Thoracic aorta (tissue), 2 donors: ENCODE data around the gene CDX1. TPM values are rescaled to one million over a fixed set of nuclear protein-coding genes. Genes with fewer than 3 reads are reported as not detected.

Source experiments
- ATAC-seq: fragments of 150-250 bp; one replicate; pipeline ENCODE4 v1.8.0; 2017; ENCODE audit warnings: low read depth; ENCODE audit not compliant: insufficient number of reproducible peaks, low FRiP score
- DNase-seq: peaks from one replicate; pipeline ENCODE4 v3.0.0-alpha.2; 2020; ENCODE audit warnings: low spot score
- H3K27ac ChIP-seq, 2 donors: fragments of 200-600 bp; sonication (generic); 1 replicate in 1 of 2; 2 replicates in 1 of 2; pipeline ENCODE4 v1.5.1; 2016; ENCODE audit warnings: mild to moderate bottlenecking in 2 of 2, moderate library complexity in 2 of 2
- H3K27me3 ChIP-seq: fragments of 200-600 bp; sonication (generic); replicated peaks from 2 replicates; pipeline ENCODE4 v1.6.0; 2016; ENCODE audit warnings: mild to moderate bottlenecking; ENCODE audit not compliant: insufficient read depth
- H3K36me3 ChIP-seq: fragments of 200-600 bp; sonication (generic); one replicate; pipeline ENCODE4 v1.5.1; 2016
- H3K4me1 ChIP-seq, 2 donors: fragments of 200-600 bp; sonication (generic); 1 replicate in 1 of 2; 2 replicates in 1 of 2; pipeline versions ENCODE4 v1.5.1 to v1.6.0; 2016; ENCODE audit warnings: low read depth in 2 of 2, mild to moderate bottlenecking in 1 of 2; ENCODE audit not compliant: control insufficient read depth in 1 of 2
- H3K4me3 ChIP-seq: fragments of 200-600 bp; sonication (generic); 2 replicates; pipeline ENCODE4 v1.5.1; 2016; ENCODE audit warnings: mild to moderate bottlenecking
- H3K9me3 ChIP-seq: fragments of 200-600 bp; sonication (generic); 2 replicates; pipeline ENCODE4 v1.5.1; 2016
- CTCF ChIP-seq: fragments of 200-600 bp; sonication (generic); IDR thresholded peaks from one replicate; pipeline ENCODE4 v1.5.1; 2019; ENCODE audit warnings: antibody characterized with exemption
- total RNA-seq, 2 donors: library from RNA; depleted of rRNA; stranded (reverse); fragments of >200 nt; gene quantifications; one replicate each; pipeline versions ENCODE4 v1.1.0 to v1.2.3, GENCODE V29; 2016

Gene CDX1
- total RNA-seq, 2 donors from 2014 or later = not detected

- Histone ChIP-seq H3K27me3 (no peaks in the 10 kb centered on the region), H3K4me1 (no peaks in the 10 kb centered on the region), H3K4me3 (no peak overlapping the region), H3K36me3 (no peaks in the 10 kb centered on the region), H3K9me3 (no peaks in the 10 kb centered on the region), H3K27ac (no peak overlapping the region)
- DNase-seq (no peak), ATAC-seq (no peak)
- TF ChIP-seq CTCF = no peak
These were observed 40.2 kb downstream of the CDX1 start for GRCh38 chr5:150206779-150207115.

- no peaks in the 10 kb centered on the region for H3K27me3 ChIP-seq
- peak overlapping the region; percentile 6 for H3K4me3 ChIP-seq
- DNase-seq (no peak), ATAC-seq (no peak)
- no peak for TF ChIP-seq CTCF
- no peaks in the 10 kb centered on the region for H3K36me3 ChIP-seq
- no peak overlapping the region for H3K27ac ChIP-seq
- H3K9me3 ChIP-seq = no peaks in the 10 kb centered on the region
- peaks cover 0 to under 1% of the 10 kb centered on the region in 2 donors for H3K4me1 ChIP-seq
These were observed 41.9 kb downstream of the CDX1 start for GRCh38 chr5:150208187-150209098.

GRCh38 chr5:150209099-150209635 lies 42.6 kb downstream of the CDX1 start:
- Histone ChIP-seq H3K27ac (peak overlapping the region in 1 of 2 donors; percentile 53), H3K9me3 (no peaks in the 10 kb centered on the region), H3K36me3 (no peaks in the 10 kb centered on the region), H3K4me3 (peak overlapping the region; percentile 6), H3K27me3 (no peaks in the 10 kb centered on the region), H3K4me1 (peaks cover 1 to 8% of the 10 kb centered on the region in 2 donors)
- ATAC-seq = peak; percentile 37
- no peak for DNase-seq
- TF ChIP-seq CTCF = no peak

GRCh38 chr5:150210644-150211043 lies 44.1 kb downstream of the CDX1 start:
- Histone ChIP-seq H3K27me3 (no peaks in the 10 kb centered on the region), H3K9me3 (no peaks in the 10 kb centered on the region), H3K4me1 (peaks cover 9 to 18% of the 10 kb centered on the region in 2 donors), H3K4me3 (no peak overlapping the region), H3K36me3 (no peaks in the 10 kb centered on the region), H3K27ac (no peak overlapping the region)
- DNase-seq (no peak), ATAC-seq (no peak)
- no peak for TF ChIP-seq CTCF

GRCh38 chr5:150211156-150212030 lies 44.8 kb downstream of the CDX1 start:
- no peak for TF ChIP-seq CTCF
- H3K9me3 ChIP-seq = no peaks in the 10 kb centered on the region
- no peaks in the 10 kb centered on the region for H3K27me3 ChIP-seq
- peaks cover 9 to 18% of the 10 kb centered on the region in 2 donors for H3K4me1 ChIP-seq
- no peak overlapping the region for H3K4me3 ChIP-seq
- H3K27ac ChIP-seq = no peak overlapping the region
- H3K36me3 ChIP-seq = no peaks in the 10 kb centered on the region
- DNase-seq = no peak
- ATAC-seq = no peak
